ENCODE results near the gene S1PR5.

DNA sequence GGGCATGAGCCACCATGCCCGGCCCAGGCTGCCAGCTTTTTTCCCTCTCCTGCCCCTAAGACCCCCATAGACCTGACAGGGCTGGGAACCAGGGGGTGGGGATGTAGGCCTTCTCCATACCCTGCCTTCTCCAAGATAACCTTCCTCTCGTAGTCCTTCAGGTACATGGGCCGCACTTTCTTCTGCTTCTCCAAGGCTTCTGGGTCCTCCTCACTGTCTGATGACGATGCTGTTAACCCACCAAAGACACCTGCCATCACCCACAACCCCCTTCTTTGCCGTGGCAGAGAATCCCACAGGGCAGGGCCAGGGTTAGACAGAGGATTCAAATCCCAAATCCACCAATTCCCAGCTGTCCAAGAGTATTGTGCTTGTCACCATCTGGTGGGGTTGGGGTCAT, 45.4 kb upstream of the S1PR5 start:
- TF ChIP-seq, protein P1, sequence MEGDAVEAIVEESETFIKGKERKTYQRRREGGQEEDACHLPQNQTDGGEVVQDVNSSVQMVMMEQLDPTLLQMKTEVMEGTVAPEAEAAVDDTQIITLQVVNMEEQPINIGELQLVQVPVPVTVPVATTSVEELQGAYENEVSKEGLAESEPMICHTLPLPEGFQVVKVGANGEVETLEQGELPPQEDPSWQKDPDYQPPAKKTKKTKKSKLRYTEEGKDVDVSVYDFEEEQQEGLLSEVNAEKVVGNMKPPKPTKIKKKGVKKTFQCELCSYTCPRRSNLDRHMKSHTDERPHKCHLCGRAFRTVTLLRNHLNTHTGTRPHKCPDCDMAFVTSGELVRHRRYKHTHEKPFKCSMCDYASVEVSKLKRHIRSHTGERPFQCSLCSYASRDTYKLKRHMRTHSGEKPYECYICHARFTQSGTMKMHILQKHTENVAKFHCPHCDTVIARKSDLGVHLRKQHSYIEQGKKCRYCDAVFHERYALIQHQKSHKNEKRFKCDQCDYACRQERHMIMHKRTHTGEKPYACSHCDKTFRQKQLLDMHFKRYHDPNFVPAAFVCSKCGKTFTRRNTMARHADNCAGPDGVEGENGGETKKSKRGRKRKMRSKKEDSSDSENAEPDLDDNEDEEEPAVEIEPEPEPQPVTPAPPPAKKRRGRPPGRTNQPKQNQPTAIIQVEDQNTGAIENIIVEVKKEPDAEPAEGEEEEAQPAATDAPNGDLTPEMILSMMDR (IDR thresholded peaks at IDR 0.05; ENCODE audit: insufficient read depth, low read length, poor library complexity, severe bottlenecking) = no peak
- TF ChIP-seq EZH2phosphoT487 (conservative IDR thresholded peaks at IDR 0.05; ENCODE audit: low read length) = no peak

Measured in SU-DHL-6 (cell line).